Measurements from ENCODE around the gene WDR72.

Gene WDR72

DNA sequence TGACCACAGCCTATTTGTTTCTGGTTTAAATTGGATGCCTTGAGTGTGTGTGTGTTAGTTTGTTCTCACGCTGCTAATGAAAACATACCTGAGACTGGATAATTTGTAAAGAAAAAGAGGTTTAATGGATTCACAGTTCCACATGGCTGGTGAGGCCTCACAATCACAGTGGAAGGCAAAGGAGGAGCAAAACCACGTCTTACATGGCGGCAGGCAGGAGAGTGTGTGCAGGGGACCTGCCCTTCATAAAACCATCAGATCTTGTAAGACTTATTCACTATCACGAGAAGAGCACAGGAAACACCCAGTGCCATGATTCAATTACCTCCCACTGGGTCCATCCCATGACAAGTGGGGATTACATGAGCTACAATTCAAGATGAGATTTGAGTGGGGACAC is 260.5 kb downstream of the WDR72 start:
- H3K4me1 ChIP-seq (ENCODE audit: control insufficient read depth, insufficient read depth, low read length, poor library complexity, severe bottlenecking), result no peaks in the 10 kb centered on the region
- no peaks in the 10 kb centered on the region for H3K36me3 ChIP-seq (ENCODE audit: control insufficient read depth, insufficient read depth, low read length)
- no peaks in the 10 kb centered on the region for H3K9me3 ChIP-seq (ENCODE audit: control insufficient read depth, low read length)
- 82 to 88% methylated on average over 2 to 4 of the region's 4 CpGs for WGBS, 2 experiments (ENCODE audit: insufficient coverage in 2 of 2)
- no peak overlapping the region for H3K27ac ChIP-seq (ENCODE audit: low read depth, low read length, severe bottlenecking)
- no peak overlapping the region for H3K4me3 ChIP-seq (ENCODE audit: extremely low read depth, insufficient read depth, low read length, poor library complexity, severe bottlenecking)

DNA sequence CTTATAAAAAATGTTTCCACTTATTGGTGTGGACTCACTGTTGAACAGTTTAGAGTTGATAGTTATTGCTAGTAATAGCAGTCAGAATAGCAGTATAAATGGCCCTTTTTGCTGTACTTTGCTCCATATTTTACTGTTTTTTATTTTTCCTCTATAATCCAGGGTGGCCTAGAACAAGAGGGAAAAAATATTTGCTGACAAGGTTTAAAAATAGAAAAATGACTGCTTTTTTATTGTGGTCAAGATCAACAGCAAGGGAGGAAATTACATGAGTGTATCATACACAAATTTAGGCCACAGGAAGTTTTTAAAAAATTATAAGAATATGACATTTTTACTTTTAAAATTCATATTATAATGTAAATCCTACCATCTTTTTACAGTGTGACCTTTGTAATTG is 269.1 kb downstream of the WDR72 start:
- no peak overlapping the region for H3K4me3 ChIP-seq (ENCODE audit: extremely low read depth, insufficient read depth, low read length, poor library complexity, severe bottlenecking)
- H3K36me3 ChIP-seq (ENCODE audit: control insufficient read depth, insufficient read depth, low read length), result no peaks in the 10 kb centered on the region
- no peaks in the 10 kb centered on the region for H3K9me3 ChIP-seq (ENCODE audit: control insufficient read depth, low read length)
- H3K4me1 ChIP-seq (ENCODE audit: control insufficient read depth, insufficient read depth, low read length, poor library complexity, severe bottlenecking), result no peaks in the 10 kb centered on the region
- no peak overlapping the region for H3K27ac ChIP-seq (ENCODE audit: low read depth, low read length, severe bottlenecking)

DNA sequence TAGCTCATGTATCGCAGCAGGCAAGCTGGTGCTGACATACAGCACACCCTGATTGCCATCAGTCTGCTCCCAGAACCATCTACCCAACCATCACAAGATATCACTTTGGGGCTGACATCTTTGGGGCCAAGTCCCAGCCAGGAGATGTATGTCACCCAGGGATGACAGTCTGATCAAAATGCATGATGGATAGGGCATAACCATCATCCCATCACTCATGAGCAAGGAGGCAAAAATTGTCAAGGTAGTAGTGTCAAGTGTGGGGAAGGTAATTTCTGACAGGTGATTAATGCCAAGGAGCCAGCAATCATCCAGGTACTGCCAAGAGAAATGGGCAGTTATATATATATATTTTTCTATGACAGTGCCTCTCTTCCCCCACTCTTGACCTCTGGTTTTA is 277.4 kb downstream of the WDR72 start:
- WGBS, 2 experiments (ENCODE audit: insufficient coverage in 2 of 2), result 86 to 100% methylated on average over 1 of the region's 1 CpG
- Histone ChIP-seq H3K4me1 (ENCODE audit: control insufficient read depth, insufficient read depth, low read length, poor library complexity, severe bottlenecking) (no peaks in the 10 kb centered on the region), H3K36me3 (ENCODE audit: control insufficient read depth, insufficient read depth, low read length) (no peaks in the 10 kb centered on the region), H3K27ac (ENCODE audit: low read depth, low read length, severe bottlenecking) (no peak overlapping the region), H3K4me3 (ENCODE audit: extremely low read depth, insufficient read depth, low read length, poor library complexity, severe bottlenecking) (no peak overlapping the region), H3K9me3 (ENCODE audit: control insufficient read depth, low read length) (no peaks in the 10 kb centered on the region)

DNA sequence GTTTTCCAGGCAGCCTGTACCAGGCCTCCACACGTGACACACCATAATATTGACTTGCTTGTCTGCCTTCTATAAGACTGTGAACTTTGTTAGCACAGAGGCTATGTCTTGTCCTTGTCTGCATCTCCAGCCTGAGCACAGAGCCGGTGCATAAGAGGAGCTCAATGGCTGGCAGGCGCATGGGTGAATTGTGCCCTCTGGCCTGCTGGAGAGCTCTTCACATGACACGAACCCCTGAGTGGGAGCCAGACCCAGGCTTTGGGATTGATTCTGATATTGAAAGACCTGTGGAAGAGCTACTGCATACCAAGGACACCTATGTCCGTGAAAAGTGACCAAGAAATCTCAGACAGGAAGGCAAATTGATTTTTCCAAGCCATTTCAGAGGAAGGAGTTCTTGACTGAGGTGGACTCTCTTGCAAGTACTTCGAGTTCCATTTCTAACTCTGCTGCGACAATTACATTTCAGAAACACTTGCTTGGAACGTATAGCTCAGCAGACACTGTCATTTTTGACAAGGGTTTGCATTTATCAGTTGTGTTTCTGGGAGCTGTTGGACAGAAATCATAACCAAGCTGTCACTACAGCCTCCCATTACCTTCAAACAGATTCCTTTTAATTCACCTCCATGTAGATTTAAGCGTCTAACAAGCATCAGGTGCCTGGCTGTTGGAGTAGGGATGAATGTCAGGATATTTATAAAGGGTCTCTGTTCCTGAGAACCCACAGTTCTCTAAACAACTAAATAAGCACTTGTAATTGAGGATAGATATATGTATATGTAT is 281.3 kb downstream of the WDR72 start:
- no peaks in the 10 kb centered on the region for H3K4me1 ChIP-seq (ENCODE audit: control insufficient read depth, insufficient read depth, low read length, poor library complexity, severe bottlenecking)
- H3K27ac ChIP-seq (ENCODE audit: low read depth, low read length, severe bottlenecking), result no peak overlapping the region
- H3K36me3 ChIP-seq (ENCODE audit: control insufficient read depth, insufficient read depth, low read length), result no peaks in the 10 kb centered on the region
- WGBS, 2 experiments (ENCODE audit: insufficient coverage in 2 of 2), result 85 to 98% methylated on average over 7 of the region's 9 CpGs
- no peaks in the 10 kb centered on the region for H3K9me3 ChIP-seq (ENCODE audit: control insufficient read depth, low read length)
- no peak overlapping the region for H3K4me3 ChIP-seq (ENCODE audit: extremely low read depth, insufficient read depth, low read length, poor library complexity, severe bottlenecking)

DNA sequence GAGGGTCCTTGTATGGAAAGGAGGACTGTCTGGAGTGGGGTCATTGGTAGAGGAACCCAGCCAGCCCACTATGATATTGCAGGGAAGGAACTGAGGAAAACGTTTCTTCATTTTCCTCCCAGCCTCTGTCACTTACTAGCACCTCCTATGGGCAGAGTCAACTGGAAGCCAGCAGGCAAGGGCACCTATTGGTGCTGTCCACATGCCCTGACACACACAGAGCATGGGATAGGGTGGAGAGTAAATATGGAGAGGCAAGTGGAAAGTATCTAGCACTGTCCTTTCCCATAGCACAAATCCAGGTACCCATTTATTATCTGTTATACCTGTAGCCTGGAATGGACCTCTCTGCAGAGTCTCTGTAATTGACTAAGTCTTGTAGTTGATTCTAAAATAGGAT is 285.6 kb downstream of the WDR72 start:
- no peak overlapping the region for H3K27ac ChIP-seq (ENCODE audit: low read depth, low read length, severe bottlenecking)
- WGBS, 2 experiments (ENCODE audit: insufficient coverage in 2 of 2), result no CpG with 5 or more reads among the region's 1 CpG
- no peaks in the 10 kb centered on the region for H3K36me3 ChIP-seq (ENCODE audit: control insufficient read depth, insufficient read depth, low read length)
- H3K9me3 ChIP-seq (ENCODE audit: control insufficient read depth, low read length), result no peaks in the 10 kb centered on the region
- no peaks in the 10 kb centered on the region for H3K4me1 ChIP-seq (ENCODE audit: control insufficient read depth, insufficient read depth, low read length, poor library complexity, severe bottlenecking)
- H3K4me3 ChIP-seq (ENCODE audit: extremely low read depth, insufficient read depth, low read length, poor library complexity, severe bottlenecking), result no peak overlapping the region

DNA sequence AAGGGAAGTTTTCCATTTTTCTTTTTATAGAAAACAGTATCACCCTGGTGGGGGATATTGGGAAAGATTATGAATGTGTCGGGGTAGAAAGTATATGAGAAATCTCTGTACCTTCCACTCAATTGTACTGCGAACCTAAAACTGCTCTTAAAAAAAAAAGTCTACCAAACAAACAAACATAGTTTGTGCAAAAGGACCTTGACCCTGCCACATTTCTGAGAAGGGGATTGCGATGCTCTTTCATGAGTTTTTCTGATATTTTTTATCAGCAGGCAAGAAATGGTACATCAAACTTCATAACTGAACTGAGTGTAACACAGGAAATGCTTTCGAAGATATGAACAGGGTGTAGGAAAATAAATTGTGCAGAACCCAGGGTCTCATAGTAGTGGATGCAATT is 286.0 kb downstream of the WDR72 start:
- WGBS, 2 experiments (ENCODE audit: insufficient coverage in 2 of 2), result 100% methylated on average over 1 of the region's 4 CpGs; no CpG with 5 or more reads in 1 of the 2 experiments

DNA sequence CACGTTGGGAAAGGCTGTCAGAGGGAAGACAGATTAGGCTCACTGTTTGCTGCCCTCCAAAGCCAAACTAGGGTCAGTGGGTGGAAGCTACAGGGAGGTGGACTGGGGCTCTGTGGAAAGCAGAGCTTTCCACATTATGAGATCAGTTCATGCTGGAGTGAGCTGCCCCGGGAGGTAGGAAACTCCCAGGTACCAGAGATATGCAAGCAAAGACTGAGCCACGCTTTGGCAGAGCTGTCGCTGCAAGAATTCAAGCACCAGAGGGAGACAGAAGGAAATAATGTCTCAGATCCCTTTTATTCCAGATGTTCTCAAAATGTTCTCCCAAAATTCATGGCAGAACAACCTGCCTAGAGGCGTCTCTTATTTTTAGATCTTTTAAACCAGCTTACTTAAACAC is 286.6 kb downstream of the WDR72 start:
- Histone ChIP-seq H3K36me3 (ENCODE audit: control insufficient read depth, insufficient read depth, low read length) (no peaks in the 10 kb centered on the region), H3K4me3 (ENCODE audit: extremely low read depth, insufficient read depth, low read length, poor library complexity, severe bottlenecking) (no peak overlapping the region), H3K9me3 (ENCODE audit: control insufficient read depth, low read length) (no peaks in the 10 kb centered on the region), H3K27ac (ENCODE audit: low read depth, low read length, severe bottlenecking) (no peak overlapping the region), H3K4me1 (ENCODE audit: control insufficient read depth, insufficient read depth, low read length, poor library complexity, severe bottlenecking) (no peaks in the 10 kb centered on the region)
- WGBS, 2 experiments (ENCODE audit: insufficient coverage in 2 of 2), result 60 to 66% methylated on average over 4 of the region's 5 CpGs

More for the DNA sequence above, 286.0 kb downstream of the WDR72 start:
- H3K36me3 ChIP-seq (ENCODE audit: control insufficient read depth, insufficient read depth, low read length), result no peaks in the 10 kb centered on the region
- H3K4me3 ChIP-seq (ENCODE audit: extremely low read depth, insufficient read depth, low read length, poor library complexity, severe bottlenecking), result no peak overlapping the region
- no peaks in the 10 kb centered on the region for H3K9me3 ChIP-seq (ENCODE audit: control insufficient read depth, low read length)
- H3K27ac ChIP-seq (ENCODE audit: low read depth, low read length, severe bottlenecking), result no peak overlapping the region
- H3K4me1 ChIP-seq (ENCODE audit: control insufficient read depth, insufficient read depth, low read length, poor library complexity, severe bottlenecking), result no peaks in the 10 kb centered on the region

DNA sequence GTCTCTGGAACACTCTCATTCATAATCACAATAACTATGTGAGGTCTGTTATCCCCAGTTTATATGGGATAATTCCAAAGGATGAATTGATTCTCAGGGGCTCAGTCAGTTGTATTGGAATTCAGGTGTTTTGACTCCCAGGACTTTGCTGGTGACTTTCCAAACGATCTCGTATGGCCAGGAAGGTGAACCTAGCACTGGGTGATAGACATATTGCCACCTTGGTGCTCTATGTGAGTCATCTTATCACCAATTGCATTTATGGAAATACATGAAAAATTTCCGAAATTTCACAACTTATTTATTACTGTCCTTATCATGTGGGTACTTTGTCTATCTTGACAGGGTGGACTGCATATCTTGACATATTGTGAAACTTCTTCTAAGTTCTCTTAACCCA is 287.3 kb downstream of the WDR72 start:
- Histone ChIP-seq H3K4me3 (ENCODE audit: extremely low read depth, insufficient read depth, low read length, poor library complexity, severe bottlenecking) (no peak overlapping the region), H3K4me1 (ENCODE audit: control insufficient read depth, insufficient read depth, low read length, poor library complexity, severe bottlenecking) (no peaks in the 10 kb centered on the region), H3K9me3 (ENCODE audit: control insufficient read depth, low read length) (no peaks in the 10 kb centered on the region), H3K36me3 (ENCODE audit: control insufficient read depth, insufficient read depth, low read length) (no peaks in the 10 kb centered on the region), H3K27ac (ENCODE audit: low read depth, low read length, severe bottlenecking) (no peak overlapping the region)
- 67 to 80% methylated on average over 2 of the region's 3 CpGs for WGBS, 2 experiments (ENCODE audit: insufficient coverage in 2 of 2)

DNA sequence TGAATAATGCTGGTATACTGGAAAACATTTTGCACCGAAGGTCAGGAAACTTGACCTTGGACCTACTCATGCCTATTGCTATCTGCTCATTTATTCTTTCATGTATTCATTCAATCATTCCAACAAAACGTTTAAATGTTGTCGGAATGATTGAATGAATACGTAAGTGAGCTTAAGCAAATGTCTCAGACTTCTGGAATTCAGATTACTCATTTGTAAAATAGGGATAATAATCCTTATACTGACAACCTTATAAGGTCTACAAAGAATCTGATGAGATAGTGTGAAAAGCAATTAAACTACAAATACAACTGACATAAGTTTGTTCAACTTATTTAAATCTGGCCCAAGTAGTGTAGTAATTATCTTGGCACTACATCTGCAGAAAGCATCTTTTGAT is 288.7 kb downstream of the WDR72 start:
- no peaks in the 10 kb centered on the region for H3K9me3 ChIP-seq (ENCODE audit: control insufficient read depth, low read length)
- no CpG with 5 or more reads among the region's 4 CpGs for WGBS, 2 experiments (ENCODE audit: insufficient coverage in 2 of 2)
- no peak overlapping the region for H3K4me3 ChIP-seq (ENCODE audit: extremely low read depth, insufficient read depth, low read length, poor library complexity, severe bottlenecking)
- no peaks in the 10 kb centered on the region for H3K36me3 ChIP-seq (ENCODE audit: control insufficient read depth, insufficient read depth, low read length)
- H3K27ac ChIP-seq (ENCODE audit: low read depth, low read length, severe bottlenecking), result no peak overlapping the region
- no peaks in the 10 kb centered on the region for H3K4me1 ChIP-seq (ENCODE audit: control insufficient read depth, insufficient read depth, low read length, poor library complexity, severe bottlenecking)

DNA sequence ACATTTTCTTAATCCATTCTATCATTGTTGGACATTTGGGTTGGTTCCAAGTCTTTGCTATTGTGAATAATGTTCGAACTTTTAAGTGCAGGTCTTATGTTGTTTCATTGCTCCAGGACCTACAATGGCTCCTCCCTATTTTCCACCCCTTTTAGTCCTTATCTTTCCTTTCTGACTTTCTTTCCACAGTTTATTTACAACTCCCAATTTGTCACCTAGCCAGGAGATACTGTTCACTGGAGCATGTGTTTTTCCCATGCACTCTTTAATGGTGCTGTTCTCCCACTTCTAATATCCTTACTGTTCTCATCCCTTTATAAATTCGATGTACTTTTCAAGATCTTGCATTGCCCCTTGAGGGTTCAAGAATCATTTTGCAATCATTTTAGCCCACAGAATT is 290.0 kb downstream of the WDR72 start:
- Histone ChIP-seq H3K4me1 (ENCODE audit: control insufficient read depth, insufficient read depth, low read length, poor library complexity, severe bottlenecking) (no peaks in the 10 kb centered on the region), H3K9me3 (ENCODE audit: control insufficient read depth, low read length) (no peaks in the 10 kb centered on the region), H3K27ac (ENCODE audit: low read depth, low read length, severe bottlenecking) (no peak overlapping the region), H3K36me3 (ENCODE audit: control insufficient read depth, insufficient read depth, low read length) (no peaks in the 10 kb centered on the region), H3K4me3 (ENCODE audit: extremely low read depth, insufficient read depth, low read length, poor library complexity, severe bottlenecking) (no peak overlapping the region)
- 100% methylated on average over 1 to 2 of the region's 2 CpGs for whole genome bisulfite sequencing, 2 experiments (ENCODE audit: insufficient coverage in 2 of 2)

Data from mesodermal cell (in vitro differentiated cells).